Measurements from ENCODE around the gene ITCH.

Gene ITCH

GRCh38 chr20:34559311-34560140 lies 196.5 kb downstream of the ITCH start:
- DNase-seq = no peak

GRCh38 chr20:34560141-34560523 lies 197.1 kb downstream of the ITCH start:
- DNase-seq = no peak

- DNase-seq = no peak
These were observed 197.5 kb downstream of the ITCH start for GRCh38 chr20:34560614-34561013.

All from activated CD4-positive, CD25-positive, alpha-beta regulatory T cell (primary cell).